NCI-H2171 (cell line): ENCODE data around the gene OR6B3.

ENCODE experiments used
- DNase-seq: peaks from one replicate; lab custom pipeline; 2025; lab: John Stamatoyannopoulos, UW

OR6B3 gene

GRCh38 chr2:240043279-240043989 lies 9.9 kb downstream of the OR6B3 start:
- DNase-seq: no peak

GRCh38 chr2:240042740-240043139 lies 10.6 kb downstream of the OR6B3 start:
- no peak for DNase-seq

DNA sequence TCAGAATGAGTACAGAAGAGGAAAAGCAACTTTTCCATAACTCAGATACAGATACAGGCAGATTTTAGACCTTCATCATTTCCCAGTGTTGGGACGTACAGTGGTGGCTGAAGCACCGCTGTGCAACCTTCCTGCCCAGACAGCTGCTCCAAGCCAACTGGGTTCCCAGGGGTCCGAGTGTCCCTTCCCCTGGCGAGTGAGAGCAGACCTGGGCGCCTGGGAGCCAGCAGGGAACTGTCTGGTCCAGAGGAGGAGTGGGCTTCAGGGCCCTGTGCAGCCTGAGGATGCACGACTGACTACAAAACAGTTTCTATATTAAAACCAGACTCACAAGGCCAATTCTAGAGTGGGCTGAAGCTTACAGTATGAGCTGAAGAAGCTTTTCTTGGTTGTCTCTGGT lies 12.0 kb downstream of the OR6B3 start:
- DNase-seq: no peak

DNA sequence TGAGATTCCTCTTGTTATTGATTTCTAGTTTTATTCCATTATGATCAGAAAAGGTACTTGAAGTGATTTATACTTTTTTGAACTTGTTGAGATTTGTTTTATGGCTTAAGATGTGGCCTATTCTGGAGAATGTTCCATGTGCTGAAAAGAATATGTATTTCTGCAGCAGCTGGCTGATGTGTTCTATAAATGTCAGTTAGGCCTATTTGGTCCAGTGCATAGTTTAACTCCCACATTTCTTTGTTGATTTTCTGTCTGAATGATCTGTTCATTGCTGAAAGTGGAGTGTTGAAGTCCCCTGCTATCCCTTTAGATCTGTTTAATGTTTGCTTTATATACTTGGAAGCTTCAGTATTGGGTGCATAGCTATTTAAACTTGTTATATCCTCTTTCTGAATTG lies 16.0 kb downstream of the OR6B3 start:
- no peak for DNase-seq

GRCh38 chr2:240033330-240033678 lies 20.0 kb downstream of the OR6B3 start:
- DNase-seq: no peak

GRCh38 chr2:240032406-240033329 lies 20.7 kb downstream of the OR6B3 start:
- no peak for DNase-seq

DNA sequence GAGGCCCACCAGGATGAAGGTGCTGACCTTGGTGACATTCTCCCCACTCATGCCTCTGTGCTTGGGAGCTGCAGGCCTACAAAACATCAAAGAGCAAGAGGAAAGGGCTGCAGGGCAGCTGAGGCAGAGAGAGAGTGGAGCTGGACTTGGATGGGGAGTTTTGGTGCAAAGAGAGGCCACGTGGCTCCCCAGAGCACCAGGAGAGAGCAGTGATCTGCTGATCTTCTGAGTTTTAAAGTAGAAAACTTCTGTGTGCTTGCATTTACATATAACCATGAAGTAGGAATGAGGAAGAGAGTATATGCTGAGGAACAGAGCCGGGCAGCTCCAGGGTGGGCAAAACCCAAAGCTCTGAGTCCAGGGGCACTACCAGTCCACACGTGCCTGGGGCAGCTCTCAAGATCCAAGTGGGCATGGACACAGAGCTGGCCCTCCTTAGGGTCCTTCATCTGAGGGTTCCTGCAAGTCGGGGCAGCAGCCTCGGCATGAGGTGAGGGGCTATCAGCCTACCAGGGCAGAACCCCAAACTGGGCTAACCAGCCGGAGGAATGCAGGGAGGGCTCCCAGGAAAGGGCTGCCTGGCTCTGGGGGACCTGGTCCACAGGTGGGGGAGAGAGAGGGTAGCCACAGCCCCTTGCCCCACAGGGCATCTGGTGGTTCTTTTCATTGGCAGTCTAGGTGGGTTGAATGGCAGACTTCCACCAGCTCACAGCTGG lies 22.8 kb downstream of the OR6B3 start, which contains the start of gene OR6B2:
TSS of gene OR6B2 (minus strand) at position 51 of the 716 bp plus-strand sequence. CDS start at position 51, 0 bp downstream.
- no peak for DNase-seq

- DNase-seq: no peak
Measured at GRCh38 chr2:240024766-240025165, 28.6 kb downstream of the OR6B3 start.

GRCh38 chr2:240023792-240024191 lies 29.5 kb downstream of the OR6B3 start:
- no peak for DNase-seq

DNA sequence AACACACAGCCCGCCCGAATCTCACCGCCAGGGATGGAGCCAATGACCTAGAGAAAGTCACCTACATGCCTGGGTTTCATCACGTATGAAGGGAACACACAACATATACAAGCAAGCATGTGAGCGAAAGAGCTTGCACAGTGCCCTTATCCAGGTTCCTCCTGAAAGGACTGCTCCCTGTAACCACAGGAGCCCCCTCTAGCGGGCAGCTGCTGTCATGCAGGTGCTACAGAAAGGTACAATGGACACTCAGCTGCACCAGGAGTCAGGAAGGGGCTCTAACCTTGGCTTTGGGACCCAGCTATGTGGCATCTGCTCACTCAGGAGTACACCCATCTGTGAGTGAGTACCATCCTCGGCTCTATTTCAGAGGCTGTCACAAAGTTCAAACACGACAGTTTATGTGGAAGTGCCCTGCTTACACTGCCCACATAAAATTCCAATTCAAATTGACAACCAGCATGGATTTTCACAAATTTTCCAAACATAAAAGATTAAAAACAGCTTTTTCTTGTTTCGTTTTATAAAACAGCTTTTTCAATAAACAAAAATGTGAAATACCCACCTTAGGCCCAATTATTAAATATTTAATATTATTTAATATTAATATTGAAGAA lies 31.7 kb downstream of the OR6B3 start:
- DNase-seq: peak; percentile 11

GRCh38 chr2:240018071-240018750 lies 35.1 kb downstream of the OR6B3 start:
- DNase-seq: no peak

DNA sequence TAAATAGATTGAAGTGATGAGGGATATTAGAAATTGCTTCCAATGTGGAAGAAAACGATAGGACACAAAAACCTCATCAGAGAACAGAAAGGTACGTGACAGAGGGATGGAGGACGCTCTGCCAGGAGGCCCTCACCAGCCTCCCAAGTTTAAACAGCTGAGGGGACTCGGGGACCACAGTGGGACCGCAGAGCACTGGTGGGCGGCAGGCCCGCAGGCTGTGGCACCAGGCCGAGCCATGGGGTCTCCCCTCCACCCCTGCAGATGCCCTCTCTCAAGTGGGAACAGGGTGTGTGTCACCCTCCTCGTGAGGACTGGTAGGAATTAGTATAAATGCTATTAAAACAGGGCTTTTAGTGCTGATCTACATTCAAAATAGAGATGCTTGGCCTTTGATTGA lies 39.0 kb downstream of the OR6B3 start:
- DNase-seq: no peak

DNA sequence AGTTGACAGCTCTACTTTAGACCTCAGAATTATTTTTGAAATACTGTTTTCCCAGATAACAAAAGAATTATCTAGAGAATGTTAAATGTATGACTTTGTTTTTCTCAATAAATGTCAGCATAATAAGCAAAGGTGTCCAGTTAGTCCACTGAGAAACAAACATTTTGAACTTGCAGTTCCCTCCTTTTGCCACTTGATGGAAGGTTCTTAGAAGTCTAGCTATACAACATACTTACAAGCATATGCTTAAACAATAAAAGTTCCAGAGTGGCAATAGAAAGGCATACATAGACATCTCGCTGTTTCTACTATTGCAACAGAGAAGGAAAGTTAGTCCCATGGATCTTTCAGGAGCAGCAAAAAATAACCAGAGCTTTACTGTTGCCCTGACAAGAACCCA lies 40.0 kb downstream of the OR6B3 start:
- no peak for DNase-seq

DNA sequence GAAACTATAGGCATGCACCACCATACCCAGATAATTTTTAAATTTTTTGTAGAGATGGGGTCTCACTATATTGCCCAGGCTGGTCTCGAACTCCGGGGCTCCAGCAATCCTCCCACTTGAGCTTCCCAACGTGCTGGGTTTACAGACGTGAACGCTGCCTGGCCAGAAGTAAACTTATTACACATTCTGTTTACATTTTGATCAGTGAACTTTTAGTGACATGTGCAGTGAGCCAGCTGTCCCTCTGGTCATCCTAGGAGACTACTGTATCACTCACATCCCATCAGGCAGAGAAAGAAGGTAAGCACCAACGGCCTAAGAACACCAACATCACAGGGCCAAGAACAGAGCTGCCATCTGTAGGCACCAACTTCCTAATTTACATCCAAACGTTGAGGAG lies 50.3 kb downstream of the OR6B3 start:
- no peak for DNase-seq

GRCh38 chr2:240000671-240001070 lies 52.6 kb downstream of the OR6B3 start:
- DNase-seq: no peak

- no peak for DNase-seq
Measured at GRCh38 chr2:239997686-239998409, 55.5 kb downstream of the OR6B3 start.
